Glomerular visceral epithelial cell (primary cell): ENCODE measurements around the gene CHAC2.
"Not testable (repeated sequence)": the region's sequence is repeated elsewhere in the genome, so short reads cannot be mapped to it uniquely, and the experiment has no call there.

Experiments
- DNase-seq: peaks from one replicate; pipeline ENCODE4 v3.0.0-alpha.2; 2016; ENCODE audit errors: extremely low spot score

Gene CHAC2

DNA sequence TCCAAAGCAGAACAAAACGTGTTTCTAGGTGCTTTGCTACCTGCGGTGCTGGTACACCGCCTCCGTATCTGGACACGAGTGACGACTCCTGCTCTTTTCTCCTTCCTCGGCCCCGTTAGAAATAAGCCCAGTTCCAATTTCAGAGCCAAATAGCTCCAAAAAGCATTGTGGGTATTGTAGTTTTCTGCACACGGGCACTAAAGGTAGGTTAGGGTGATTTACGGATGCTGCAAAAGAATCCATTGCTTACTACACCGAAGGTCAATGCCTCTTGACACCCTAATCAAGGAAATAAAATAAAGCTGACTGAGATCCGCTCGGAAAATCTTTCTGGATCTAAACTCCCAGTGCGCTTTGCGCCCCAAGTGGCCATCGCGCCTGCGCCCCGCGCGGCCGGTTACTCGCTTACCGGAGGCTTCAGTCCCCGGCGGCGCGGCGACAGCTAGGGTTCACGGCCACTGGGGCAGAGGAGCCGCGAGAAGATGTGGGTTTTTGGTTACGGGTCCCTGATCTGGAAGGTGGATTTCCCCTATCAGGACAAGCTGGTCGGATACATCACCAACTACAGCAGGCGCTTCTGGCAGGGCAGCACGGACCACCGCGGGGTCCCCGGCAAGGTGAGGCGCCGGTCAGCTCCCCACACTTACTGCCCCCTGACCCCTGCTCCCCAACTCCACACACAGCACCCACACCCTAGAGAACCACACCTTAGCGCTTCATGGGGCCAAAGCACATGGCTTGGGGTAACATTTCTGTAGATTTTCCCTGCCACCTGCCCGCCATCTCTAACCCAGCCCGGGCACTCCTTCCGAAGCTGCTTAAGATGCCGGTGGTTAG, at the start of gene CHAC2:
Gene CHAC2, plus strand, starts transcription at position 400 of the 837 bp plus-strand sequence. Its CDS starts 83 bp downstream, at position 483.
- peak; percentile 73 for DNase-seq

DNA sequence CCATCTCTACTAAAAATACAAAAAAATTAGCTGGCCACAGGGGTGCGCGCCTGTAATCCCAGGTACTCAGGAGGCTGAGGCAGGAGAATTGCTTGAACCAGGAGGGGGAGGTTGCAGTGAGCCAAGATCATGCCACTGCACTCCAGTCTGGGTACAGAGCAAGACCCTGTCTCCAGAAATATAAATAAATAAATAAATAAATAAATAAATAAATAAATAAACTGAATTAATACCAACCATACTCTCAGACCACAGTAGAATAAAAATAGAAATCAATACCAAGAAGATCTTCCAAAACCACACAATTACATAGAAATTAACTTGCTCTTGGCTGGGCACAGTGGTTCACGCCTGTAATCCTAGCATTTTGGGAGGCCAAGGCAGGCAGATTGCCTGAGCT, 46.7 kb upstream of the CHAC2 start:
- DNase-seq: not testable (repeated sequence)

DNA sequence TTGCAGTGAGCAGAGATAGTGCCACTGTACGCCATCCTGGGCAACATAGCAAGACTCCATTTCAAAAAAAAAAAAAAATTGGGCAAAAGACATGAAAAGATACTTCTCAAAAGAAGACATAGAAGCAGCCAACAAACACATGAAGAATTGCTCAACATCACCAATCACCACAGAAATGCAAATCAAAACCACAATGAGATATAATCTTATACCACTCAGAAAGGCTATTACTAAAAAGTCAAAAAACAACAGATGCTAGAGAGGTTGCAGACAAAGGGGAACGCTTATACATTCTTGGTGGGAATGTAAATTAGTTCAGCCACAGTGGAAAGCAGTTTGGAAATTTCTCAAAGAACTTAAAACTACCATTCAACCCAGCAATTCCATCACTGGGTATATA, 43.1 kb upstream of the CHAC2 start:
- no peak for DNase-seq

- DNase-seq: no peak
These were observed 41.9 kb upstream of the CHAC2 start for GRCh38 chr2:53725662-53726061.

- no peak for DNase-seq
These were observed 39.7 kb upstream of the CHAC2 start for GRCh38 chr2:53727921-53728320.

DNA sequence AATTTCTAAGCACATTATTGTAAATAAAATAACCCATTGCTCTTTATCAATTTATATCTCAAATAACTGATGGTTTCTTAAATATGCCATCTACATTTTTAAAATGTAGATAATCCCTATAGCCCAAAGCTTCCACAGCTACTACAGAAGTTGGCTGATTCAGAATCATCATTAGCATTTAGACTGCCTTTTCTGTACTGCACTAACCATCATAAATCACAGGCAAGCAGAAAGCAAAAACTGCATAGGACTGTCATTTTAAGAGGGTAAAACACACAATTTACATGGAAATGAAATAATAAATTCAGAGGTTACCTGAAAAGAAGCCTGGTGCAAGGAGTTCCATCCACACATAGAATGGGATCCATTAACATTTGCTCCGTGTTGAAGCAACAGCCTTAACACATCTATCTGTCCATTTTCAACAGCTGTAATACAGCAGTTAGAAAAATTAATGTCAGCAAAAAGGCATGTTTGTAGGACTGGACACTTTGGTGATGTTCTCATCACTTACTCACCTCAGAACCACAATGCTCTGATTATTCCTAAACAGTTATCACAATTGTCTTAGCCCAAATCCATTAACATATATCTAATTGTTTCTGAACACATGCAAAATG, 38.4 kb upstream of the CHAC2 start:
- no peak for DNase-seq

- no peak for DNase-seq
These were observed 30.5 kb upstream of the CHAC2 start for GRCh38 chr2:53737091-53737490.

GRCh38 chr2:53739032-53739431, 28.6 kb upstream of the CHAC2 start:
- DNase-seq: no peak

DNA sequence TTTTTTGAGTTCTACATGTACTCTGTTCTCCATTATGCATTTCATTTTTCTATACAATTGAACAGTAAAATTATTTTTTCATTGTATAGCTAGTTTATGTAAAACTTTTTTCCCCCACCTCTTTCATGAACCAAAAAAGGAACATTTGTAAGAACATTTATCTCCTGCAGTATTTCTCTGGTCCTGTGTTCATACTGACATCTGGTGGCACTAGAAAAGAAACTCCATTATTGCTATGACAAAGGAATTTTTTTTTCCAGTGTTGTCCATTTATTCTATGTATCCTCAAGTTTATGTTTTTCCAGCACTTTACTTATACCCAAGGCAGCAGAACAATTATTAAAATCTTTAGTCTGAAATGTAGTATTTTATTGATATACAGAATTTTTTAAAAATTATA, 27.4 kb upstream of the CHAC2 start:
- peak; percentile 4 for DNase-seq

DNA sequence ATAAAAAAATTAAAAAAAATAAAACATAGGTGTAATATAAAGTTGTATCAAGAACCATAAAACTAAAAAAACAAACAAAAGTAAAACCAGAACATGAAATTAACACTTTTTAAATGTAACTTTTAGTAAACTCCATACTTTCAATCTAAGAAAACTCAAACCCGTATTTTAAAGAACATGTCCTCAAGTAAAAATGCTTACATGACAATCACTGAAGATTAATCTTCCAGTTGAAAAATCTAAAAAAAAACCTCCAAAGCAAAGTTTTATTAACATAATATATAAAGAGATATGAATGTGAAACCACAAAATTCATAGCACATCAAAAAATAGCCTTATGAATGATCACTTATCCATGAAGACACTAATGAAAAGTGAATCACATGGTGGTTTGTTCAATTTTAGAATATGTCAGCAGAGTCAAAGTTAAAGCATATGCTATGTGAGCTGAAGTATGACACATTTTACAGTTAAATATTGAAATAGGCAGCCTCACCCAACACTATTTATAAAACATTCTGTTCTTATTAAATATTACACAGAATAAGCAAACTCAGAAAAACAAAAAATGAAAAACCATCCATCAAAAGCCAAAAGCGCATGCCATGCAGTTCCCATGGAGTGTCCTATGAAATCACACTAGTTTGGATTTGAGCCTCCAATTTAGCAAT, 23.1 kb upstream of the CHAC2 start:
- DNase-seq: no peak

DNA sequence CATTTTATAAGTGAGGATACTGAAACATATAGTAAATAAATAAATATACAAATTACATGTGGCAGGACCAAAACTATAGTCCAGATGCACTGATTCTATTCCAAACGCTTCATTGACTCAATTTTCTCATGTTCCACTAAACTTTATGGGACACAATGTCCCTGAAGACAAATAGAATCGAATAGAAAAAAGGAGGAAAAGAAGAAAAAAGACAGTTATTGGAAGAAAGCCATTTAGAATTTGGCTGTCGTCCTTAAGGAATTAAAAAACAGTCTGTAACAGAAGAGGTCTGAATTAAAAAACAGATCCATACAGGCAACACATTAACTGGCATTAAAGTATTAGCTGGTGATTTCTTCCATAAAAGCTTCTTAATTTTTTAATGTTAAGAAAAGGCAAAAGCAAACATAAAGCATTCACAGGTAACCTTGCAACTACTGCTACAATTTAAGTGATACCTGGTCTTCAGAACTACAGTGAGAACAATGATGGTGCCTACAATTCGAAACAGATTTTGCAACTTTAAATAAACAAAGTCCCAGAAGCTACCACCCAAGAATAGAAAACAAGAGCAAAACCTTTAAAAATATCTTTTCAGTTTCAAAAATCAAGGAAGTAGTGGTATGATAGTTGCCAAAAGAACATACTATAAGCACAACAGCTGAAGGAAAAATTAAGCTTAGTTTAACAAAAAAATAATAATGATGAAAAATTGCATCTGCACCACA, 17.4 kb upstream of the CHAC2 start:
- no peak for DNase-seq

DNA sequence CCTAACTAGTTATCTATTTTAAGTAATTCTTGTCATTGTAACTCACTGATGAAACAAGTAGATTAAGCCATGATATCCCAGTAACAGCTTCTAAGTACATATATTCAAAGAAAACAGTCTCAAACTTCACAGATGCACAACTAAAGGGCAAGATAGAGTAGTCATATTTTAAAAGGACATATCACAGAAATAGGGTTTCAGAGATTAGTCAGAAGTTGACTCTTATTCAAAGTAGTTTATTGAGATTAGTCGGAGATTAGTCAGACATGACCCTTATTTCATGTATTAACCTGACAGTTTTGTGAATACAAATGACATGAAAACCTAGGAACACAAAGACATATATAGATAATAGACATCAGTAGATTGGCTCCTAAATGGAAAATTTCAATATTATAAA, 15.9 kb upstream of the CHAC2 start:
- DNase-seq: no peak

DNA sequence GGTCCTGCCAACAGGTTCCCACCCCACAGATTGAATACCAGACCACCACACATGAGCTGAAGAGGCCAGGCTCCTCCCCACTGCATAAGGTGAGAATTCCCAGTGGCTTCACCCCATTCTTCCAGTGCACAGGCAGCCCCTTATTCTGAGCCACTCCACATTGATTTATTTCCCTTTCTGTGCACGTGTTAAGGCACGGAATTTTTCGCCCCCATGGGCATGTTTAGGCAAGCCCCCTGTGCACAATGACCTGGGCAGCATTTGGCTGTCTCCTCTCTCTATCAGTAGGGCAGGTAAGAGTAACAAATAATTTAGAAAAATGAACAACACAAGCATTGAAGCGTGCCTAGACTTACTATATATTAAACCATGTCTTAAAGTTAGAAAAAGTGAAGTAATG, 15.2 kb upstream of the CHAC2 start:
- no peak for DNase-seq

DNA sequence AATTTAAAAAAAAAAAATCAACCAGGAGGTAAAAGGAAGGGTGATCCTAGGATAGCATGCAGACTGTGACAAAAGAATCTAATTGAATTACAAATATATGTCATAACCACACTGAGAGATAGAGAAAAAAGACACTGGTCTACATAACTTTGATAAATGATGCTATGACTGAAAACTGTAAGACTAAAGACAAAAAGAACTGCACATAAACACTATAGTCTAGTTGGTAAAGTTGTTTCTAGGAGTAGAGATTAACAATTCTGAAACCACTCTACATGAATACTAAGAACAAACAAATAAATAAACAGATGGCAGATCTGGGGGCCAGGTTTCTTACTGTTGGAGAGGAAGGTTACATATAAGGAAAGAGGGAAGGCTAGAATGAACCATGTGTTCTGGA, 14.6 kb upstream of the CHAC2 start:
- DNase-seq: no peak

GRCh38 chr2:53755121-53755520, 12.5 kb upstream of the CHAC2 start:
- DNase-seq: no peak

DNA sequence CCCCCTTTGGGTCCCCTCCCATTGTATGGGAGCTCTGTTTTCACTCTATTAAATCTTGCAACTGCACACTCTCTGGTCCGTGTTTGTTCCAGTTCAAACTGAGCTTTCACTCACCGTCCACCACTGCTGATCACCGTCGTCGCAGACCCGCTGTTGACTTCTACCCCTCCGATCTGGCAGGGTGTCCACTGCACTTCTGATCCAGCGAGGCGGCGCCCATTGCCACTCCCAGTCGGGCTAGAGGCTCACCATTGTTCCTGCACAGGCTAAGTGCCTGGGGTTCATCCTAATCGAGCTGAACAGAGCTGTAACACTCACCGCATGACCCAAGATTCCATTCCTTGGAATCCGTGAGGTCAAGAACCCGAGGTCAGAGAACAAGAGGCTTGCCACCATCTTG, 11.0 kb upstream of the CHAC2 start:
- DNase-seq: no peak

- DNase-seq: not testable (repeated sequence)
These were observed 10.4 kb upstream of the CHAC2 start for GRCh38 chr2:53757206-53757605.

DNA sequence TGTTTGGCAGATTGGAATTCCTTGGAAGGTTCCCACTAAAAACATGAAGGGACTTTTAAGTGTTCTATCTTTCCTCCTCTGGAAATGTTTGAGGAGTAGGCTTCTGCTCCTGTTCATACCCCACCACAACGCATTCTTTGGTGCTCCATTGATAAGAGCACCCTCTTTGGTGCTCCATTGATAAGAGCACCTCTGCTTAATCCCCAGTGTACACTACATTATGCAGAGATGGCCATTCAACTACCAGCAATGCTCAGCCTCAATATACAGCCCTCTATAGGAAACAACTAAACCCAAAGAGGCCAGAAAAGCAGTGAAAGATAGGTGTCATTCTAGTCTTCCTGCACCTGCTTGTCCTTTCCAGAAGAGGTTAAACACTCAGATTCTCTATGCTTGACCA, 1.8 kb upstream of the CHAC2 start:
- DNase-seq: no peak

- DNase-seq: no peak
These were observed 588 bp downstream of the CHAC2 start for GRCh38 chr2:53768242-53768542.

GRCh38 chr2:53769318-53769945, 1.8 kb downstream of the CHAC2 start:
- DNase-seq: no peak

DNA sequence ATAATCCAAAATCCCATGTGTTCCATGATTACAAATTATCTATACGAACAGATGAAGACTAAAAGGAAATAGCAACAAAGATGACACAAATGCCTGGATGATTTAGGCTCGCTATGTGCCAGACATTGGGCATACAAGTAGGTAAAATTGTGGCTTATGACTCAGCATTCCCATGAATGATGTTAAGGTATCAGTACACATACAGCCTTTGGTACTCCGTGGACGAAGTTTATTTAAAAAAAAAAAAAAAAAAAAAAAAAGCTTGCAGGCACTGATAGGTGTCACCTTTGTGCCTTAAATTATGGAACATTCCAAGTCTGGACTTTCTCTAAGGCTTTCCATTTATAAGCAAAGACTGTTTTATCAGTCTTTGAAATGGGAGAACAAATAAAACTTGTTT, 2.7 kb downstream of the CHAC2 start:
- DNase-seq: peak; percentile 11

- no peak for DNase-seq
These were observed 9.5 kb downstream of the CHAC2 start for GRCh38 chr2:53777134-53777533.
